HG03457 (cell line): ENCODE data around the gene SEC16A.

Experiments used
- ATAC-seq: cut with Tn5 transposase; IDR thresholded peaks from one replicate; pipeline ENCODE4 v1.9.1; 2021; ENCODE audit warnings: moderate number of reproducible peaks; ENCODE audit not compliant: unreplicated experiment

SEC16A gene

GRCh38 chr9:136482793-136483588 is at the start of gene SEC16A:
TSS of gene SEC16A (minus strand) at chr9:136483040. CDS start at chr9:136477615, 5,425 bp downstream.
- ATAC-seq: peak; percentile 42

GRCh38 chr9:136531904-136532798 is 49.3 kb upstream of the SEC16A start:
- no peak for ATAC-seq

GRCh38 chr9:136531186-136531903 is 48.5 kb upstream of the SEC16A start:
- no peak for ATAC-seq

GRCh38 chr9:136530461-136531089 is 47.7 kb upstream of the SEC16A start:
- ATAC-seq: no peak

- no peak for ATAC-seq
These were observed 46.9 kb upstream of the SEC16A start for GRCh38 chr9:136529516-136530460.

- no peak for ATAC-seq
These were observed 46.0 kb upstream of the SEC16A start for GRCh38 chr9:136528716-136529341.

- no peak for ATAC-seq
These were observed 45.2 kb upstream of the SEC16A start for GRCh38 chr9:136527721-136528710.

GRCh38 chr9:136527131-136527530 is 44.3 kb upstream of the SEC16A start:
- no peak for ATAC-seq

- ATAC-seq: no peak
These were observed 43.8 kb upstream of the SEC16A start for GRCh38 chr9:136526625-136527066.

- no peak for ATAC-seq
These were observed 43.1 kb upstream of the SEC16A start for GRCh38 chr9:136525841-136526499.

GRCh38 chr9:136525207-136525606 is 42.4 kb upstream of the SEC16A start:
- ATAC-seq: no peak

- ATAC-seq: no peak
These were observed 39.7 kb upstream of the SEC16A start for GRCh38 chr9:136522314-136523237.

GRCh38 chr9:136521537-136521936 is 38.7 kb upstream of the SEC16A start:
- ATAC-seq: no peak

- ATAC-seq: no peak
These were observed 37.3 kb upstream of the SEC16A start for GRCh38 chr9:136520053-136520540.

GRCh38 chr9:136519263-136520052 is 36.6 kb upstream of the SEC16A start:
- no peak for ATAC-seq
